ENCODE data around the gene SSX2.
"Not testable (repeated sequence)": the region's sequence is repeated elsewhere in the genome, so short reads cannot be mapped to it uniquely, and the experiment has no call there.

The SSX2 gene

GRCh38 chrX:52707078-52707477, at the start of gene SSX2:
Gene SSX2, minus strand, starts transcription at chrX:52707178. Its CDS starts 1,429 bp downstream, at chrX:52705749.
- TF ChIP-seq CTCF (IDR thresholded peaks at IDR 0.05), result not testable (repeated sequence)

- TF ChIP-seq CTCF (IDR thresholded peaks at IDR 0.05), result not testable (repeated sequence)
These were observed 44.0 kb upstream of the SSX2 start, which contains the start of gene SSX2B for GRCh38 chrX:52750952-52751351. Gene SSX2B, plus strand, starts transcription at chrX:52751252. Its CDS starts 1,429 bp downstream, at chrX:52752681.

GRCh38 chrX:52654800-52655199, 52.2 kb downstream of the SSX2 start, which contains the start of gene SSX7:
Gene SSX7, minus strand, starts transcription at chrX:52654900. Its CDS starts 1,428 bp downstream, at chrX:52653472.
- not testable (repeated sequence) for TF ChIP-seq CTCF (IDR thresholded peaks at IDR 0.05)
